ENCODE measurements around the gene ARL16.

GRCh38 chr17:81652906-81653771 lies 30.5 kb downstream of the ARL16 start:
- TF ChIP-seq CTCF (conservative IDR thresholded peaks at IDR 0.05) = no peak
- TF ChIP-seq EZH2 (IDR thresholded peaks at IDR 0.05; ENCODE audit: low read depth) = no peak
